Cardiac fibroblast (primary cell): ENCODE data around the gene LEKR1.

ENCODE experiments used
- DNase-seq, 2 donors: peaks; one replicate each; pipeline versions ENCODE4 v3.0.0 to v3.0.0-alpha.2; 2010; ENCODE audit warnings: low read depth in 2 of 2
- H3K4me3 ChIP-seq, 2 donors: replicated peaks in 1 of 2; 1 replicate in 1 of 2; 2 replicates in 1 of 2; pipeline ENCODE4 v1.5.1; 2011; ENCODE audit warnings: low read depth in 2 of 2, low read length in 2 of 2, mild to moderate bottlenecking in 2 of 2, moderate library complexity in 1 of 2
- TF ChIP-seq, protein P1 (sequence below): IDR thresholded peaks from one replicate; pipeline ENCODE4 v1.5.1; 2011; ENCODE audit warnings: low read depth, mild to moderate bottlenecking, low read length, inconsistent platforms

Gene LEKR1

DNA sequence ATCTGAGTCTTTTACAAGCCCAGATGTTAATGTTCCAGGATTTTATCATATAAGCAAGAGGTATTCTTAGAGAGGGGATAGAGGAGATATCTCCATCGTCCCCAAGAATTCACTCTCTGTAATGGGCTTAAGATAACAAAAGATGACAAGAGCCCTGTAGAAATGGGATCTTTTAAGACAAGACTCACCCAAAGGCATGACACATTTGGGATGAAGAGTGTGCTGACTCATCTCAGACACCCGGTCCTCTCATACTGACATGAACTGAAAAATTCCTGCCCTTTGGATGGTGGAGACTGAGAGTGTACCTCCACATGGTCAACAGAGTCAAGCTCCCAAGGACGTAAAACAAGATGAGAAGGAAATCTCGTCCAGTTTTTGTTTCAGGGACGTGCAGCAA, 11.0 kb downstream of the LEKR1 start:
- peak in 1 of 2 donors; percentile 50 for DNase-seq
- TF ChIP-seq, protein P1, sequence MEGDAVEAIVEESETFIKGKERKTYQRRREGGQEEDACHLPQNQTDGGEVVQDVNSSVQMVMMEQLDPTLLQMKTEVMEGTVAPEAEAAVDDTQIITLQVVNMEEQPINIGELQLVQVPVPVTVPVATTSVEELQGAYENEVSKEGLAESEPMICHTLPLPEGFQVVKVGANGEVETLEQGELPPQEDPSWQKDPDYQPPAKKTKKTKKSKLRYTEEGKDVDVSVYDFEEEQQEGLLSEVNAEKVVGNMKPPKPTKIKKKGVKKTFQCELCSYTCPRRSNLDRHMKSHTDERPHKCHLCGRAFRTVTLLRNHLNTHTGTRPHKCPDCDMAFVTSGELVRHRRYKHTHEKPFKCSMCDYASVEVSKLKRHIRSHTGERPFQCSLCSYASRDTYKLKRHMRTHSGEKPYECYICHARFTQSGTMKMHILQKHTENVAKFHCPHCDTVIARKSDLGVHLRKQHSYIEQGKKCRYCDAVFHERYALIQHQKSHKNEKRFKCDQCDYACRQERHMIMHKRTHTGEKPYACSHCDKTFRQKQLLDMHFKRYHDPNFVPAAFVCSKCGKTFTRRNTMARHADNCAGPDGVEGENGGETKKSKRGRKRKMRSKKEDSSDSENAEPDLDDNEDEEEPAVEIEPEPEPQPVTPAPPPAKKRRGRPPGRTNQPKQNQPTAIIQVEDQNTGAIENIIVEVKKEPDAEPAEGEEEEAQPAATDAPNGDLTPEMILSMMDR: no peak
- no peak overlapping the region for H3K4me3 ChIP-seq

- H3K4me3 ChIP-seq: no peak overlapping the region
- DNase-seq: no peak
- TF ChIP-seq, protein P1: no peak
These were observed 11.9 kb downstream of the LEKR1 start for GRCh38 chr3:156838035-156838434.

DNA sequence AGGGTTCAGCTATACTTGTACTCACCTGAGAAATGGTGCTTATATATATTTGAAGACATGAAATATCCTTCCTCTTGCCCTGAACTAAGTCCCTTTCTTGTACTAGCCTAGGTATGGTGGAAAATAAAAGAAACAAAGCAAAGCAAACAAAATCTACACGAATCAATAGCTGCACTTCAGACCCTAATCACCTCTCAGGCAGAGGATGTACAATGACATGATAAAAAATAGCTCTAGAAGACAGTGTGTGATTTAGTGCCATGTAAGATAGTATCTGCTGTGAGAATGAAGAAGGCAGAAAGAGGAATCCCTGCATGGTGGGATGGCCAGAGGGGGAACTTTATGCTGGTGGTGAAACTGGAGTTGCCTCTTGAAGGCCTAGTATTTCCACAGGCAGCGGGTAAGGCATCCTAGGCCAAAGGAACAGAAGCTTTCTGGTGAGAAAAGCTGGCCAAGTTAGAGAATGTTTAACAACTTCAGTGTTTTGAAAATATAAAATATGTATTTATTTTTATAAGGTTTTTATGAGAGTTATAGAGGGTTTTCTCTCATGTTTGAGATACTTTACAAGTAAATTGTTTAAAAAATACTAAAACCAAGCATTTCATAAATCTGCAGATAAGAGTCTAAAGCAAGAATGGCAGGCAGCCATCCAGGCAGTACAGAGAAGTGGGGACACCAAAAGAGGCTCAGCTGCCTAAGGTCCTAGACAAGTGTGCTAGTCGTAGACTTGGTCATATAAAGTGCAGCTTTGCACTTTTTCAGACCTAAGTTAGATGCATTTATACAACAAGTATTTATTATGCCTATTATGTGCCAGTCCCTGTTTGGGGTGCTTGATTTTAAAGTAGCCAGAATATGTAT, 14.9 kb downstream of the LEKR1 start:
- H3K4me3 ChIP-seq: no peak overlapping the region
- TF ChIP-seq, protein P1: no peak
- DNase-seq: no peak

GRCh38 chr3:156843071-156843808, 17.1 kb downstream of the LEKR1 start:
- TF ChIP-seq, protein P1: no peak
- DNase-seq: no peak
- no peak overlapping the region for H3K4me3 ChIP-seq

GRCh38 chr3:156847752-156848448, 21.7 kb downstream of the LEKR1 start:
- DNase-seq: peak in 1 of 2 donors; percentile 17
- H3K4me3 ChIP-seq: no peak overlapping the region
- TF ChIP-seq, protein P1: no peak

GRCh38 chr3:156859578-156859977, 33.4 kb downstream of the LEKR1 start:
- TF ChIP-seq, protein P1: no peak
- H3K4me3 ChIP-seq: no peak overlapping the region
- no peak for DNase-seq
